Suprapubic skin (tissue), 3 donors: ENCODE data around the gene SCYGR7.

ENCODE experiments used
- CTCF ChIP-seq, 2 donors: fragments of 200-600 bp in 1 of 2; fragments of 450-650 bp in 1 of 2; sonication (generic) in 1 of 2; IDR thresholded peaks; one replicate each; pipeline ENCODE4 v1.5.1; 2016 to 2019; ENCODE audit warnings: antibody characterized with exemption in 2 of 2, mild to moderate bottlenecking in 1 of 2, moderate library complexity in 1 of 2
- EP300 ChIP-seq: sonication (generic); formaldehyde crosslinking; IDR thresholded peaks from one replicate; pipeline ENCODE4 v1.6.1; 2017; ENCODE audit warnings: antibody characterized with exemption

GRCh38 chr2:227774011-227774624, 46.0 kb downstream of the SCYGR7 start:
- TF ChIP-seq CTCF (IDR thresholded peaks at IDR 0.05) = no peak
- TF ChIP-seq EP300 = no peak
